K562 treated with DMSO at 1 percent for 4 hours (cell line): ENCODE data around the gene UPF3A. TPM values are rescaled to one million over a fixed set of nuclear protein-coding genes. Genes with fewer than 3 reads are reported as not detected.

Experiments used
- total RNA-seq: library from RNA; unstranded; fragments of 300-600 nt; gene quantifications from 2 replicates; pipeline ENCODE4 v1.2.3, GENCODE V29; 2022; ENCODE audit not compliant: insufficient read depth

The UPF3A gene
- total RNA-seq = 43.2 and 50.0 TPM in 2 replicates

GRCh38 chr13:114281351-114282040, at the start of gene UPF3A:
Gene UPF3A, plus strand, starts transcription at chr13:114281601. Its CDS starts 39 bp downstream, at chr13:114281640.

GRCh38 chr13:114234645-114235421, 46.6 kb upstream of the UPF3A start, which contains the start of gene CDC16:
Gene CDC16, plus strand, starts transcription at chr13:114234897. Its CDS starts 188 bp downstream, at chr13:114235085.

GRCh38 chr13:114314074-114314912, 32.9 kb downstream of the UPF3A start, which contains the start of gene CHAMP1:
Gene CHAMP1, plus strand, starts transcription at chr13:114314503. Its CDS starts 9,340 bp downstream, at chr13:114323843.

Other genes with a start within 250 kb of the UPF3A start
- 18.0 and 20.2 TPM in 2 replicates for gene RASA3, start 149.0 kb upstream of the UPF3A start, total RNA-seq
- gene CFAP97D2, start 102.3 kb upstream of the UPF3A start, total RNA-seq = not detected in 2 replicates
- gene CDC16, start 46.7 kb upstream of the UPF3A start, total RNA-seq = 46.7 and 59.3 TPM in 2 replicates
- 19.1 and 19.7 TPM in 2 replicates for gene CHAMP1, start 32.9 kb downstream of the UPF3A start, total RNA-seq